ENCODE data around the gene ACTR10. TPM values are rescaled to one million over a fixed set of nuclear protein-coding genes. Genes with fewer than 3 reads are reported as not detected.

ACTR10 gene
- total and polyA plus RNA-seq, 12 donors = 49.0 to 167 (median 82.5) TPM

DNA sequence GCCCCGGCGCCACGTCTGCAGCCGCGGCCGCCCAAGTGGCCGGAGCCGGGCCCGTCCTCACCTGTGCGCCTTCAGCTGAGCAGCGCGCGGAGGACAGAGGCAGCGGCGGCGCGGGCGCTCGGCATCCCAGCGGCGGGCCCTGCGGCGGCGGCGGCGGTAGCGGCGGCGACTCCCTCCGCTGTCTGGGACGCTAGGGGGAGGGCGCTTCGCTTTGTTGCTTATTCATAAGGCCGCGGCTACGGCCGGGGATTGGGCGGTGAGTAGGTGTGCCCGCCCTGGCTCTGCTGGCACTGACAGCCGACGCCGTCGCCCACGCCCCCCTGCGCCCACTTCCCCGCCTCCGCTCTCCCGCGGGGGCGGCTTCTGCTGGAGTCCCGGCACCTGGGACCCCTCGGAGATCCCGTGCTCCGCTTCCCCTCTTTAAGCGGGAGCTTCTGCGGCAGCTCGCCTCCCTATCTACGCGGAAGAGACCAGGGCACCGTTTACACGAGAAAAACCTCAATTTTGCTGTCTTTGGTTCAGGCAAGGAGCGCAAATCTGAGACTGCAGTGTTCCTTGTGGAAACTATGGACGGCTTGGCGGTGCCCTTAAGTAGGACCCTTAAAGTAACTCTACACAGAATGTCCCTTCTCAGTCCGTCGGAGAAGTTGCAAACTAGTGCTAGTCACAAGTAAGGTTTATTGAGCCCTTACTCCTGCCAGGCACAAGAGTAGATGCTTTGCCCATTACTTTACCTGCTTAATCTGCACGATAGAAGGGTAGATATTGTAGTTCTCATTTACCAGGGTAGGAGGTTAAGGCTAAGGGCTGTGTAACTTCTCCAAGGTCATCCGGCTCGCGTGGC is 47.7 kb upstream of the ACTR10 start, which contains the start of gene ARMH4:
TSS of gene ARMH4 (minus strand) at position 200 of the 844 bp plus-strand sequence. CDS start 12,855 bp downstream, outside the sequence.
- intact Hi-C loops (cut with DNase I) = no loop called here

DNA sequence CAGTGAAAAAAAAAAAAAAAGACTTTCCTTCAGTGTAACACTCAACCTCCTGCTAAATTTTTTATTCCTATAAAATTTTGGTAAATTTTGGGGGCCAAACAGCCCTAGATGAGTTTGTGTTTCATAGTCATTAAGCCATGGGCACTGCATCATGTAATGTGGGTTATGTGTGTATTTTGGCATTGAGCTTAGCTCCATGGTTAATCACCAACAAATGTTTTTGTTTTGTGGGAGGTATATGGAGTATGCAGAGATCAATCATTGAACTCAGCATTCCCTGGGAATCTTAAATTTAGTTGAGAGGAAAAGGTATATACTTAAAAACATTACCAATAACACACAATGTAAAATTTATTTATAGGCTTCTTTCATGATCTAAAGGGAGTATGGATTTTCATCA is 39.4 kb upstream of the ACTR10 start:
- Histone ChIP-seq H3K27me3 (no peaks in the 10 kb centered on the region), H3K36me3 (replicated peaks in 1 of 2) (no peaks in the 10 kb centered on the region), H3K4me3 (no peak overlapping the region), H3K27ac (no peak overlapping the region), H3K4me1 (replicated peaks in 1 of 2) (no peaks in the 10 kb centered on the region), H3K9me3 (replicated peaks in 1 of 3) (no peaks in the 10 kb centered on the region)
- intact Hi-C loops (cut with DNase I) = loop anchor here in 1 of 2 donors (10.0 kb wide), 1 partner anchor 56 kb away; no protein-coding TSS in a partner anchor
- TF ChIP-seq, protein P1, sequence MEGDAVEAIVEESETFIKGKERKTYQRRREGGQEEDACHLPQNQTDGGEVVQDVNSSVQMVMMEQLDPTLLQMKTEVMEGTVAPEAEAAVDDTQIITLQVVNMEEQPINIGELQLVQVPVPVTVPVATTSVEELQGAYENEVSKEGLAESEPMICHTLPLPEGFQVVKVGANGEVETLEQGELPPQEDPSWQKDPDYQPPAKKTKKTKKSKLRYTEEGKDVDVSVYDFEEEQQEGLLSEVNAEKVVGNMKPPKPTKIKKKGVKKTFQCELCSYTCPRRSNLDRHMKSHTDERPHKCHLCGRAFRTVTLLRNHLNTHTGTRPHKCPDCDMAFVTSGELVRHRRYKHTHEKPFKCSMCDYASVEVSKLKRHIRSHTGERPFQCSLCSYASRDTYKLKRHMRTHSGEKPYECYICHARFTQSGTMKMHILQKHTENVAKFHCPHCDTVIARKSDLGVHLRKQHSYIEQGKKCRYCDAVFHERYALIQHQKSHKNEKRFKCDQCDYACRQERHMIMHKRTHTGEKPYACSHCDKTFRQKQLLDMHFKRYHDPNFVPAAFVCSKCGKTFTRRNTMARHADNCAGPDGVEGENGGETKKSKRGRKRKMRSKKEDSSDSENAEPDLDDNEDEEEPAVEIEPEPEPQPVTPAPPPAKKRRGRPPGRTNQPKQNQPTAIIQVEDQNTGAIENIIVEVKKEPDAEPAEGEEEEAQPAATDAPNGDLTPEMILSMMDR (IDR thresholded peaks at IDR 0.05) = no peak
- TF ChIP-seq POLR2A (IDR thresholded peaks at IDR 0.05) = no peak
- DNase-seq = no peak

More for the DNA sequence above, 47.7 kb upstream of the ACTR10 start, which contains the start of gene ARMH4:
- no peaks in the 10 kb centered on the region for H3K27me3 ChIP-seq
- H3K36me3 ChIP-seq (replicated peaks in 1 of 2) = no peaks in the 10 kb centered on the region
- H3K9me3 ChIP-seq (replicated peaks in 1 of 3) = no peaks in the 10 kb centered on the region
- H3K4me1 ChIP-seq (replicated peaks in 1 of 2) = peaks cover 7 to 8% of the 10 kb centered on the region in 2 donors
- peak within 1 kb of the TSS; percentile 36 to 99 (median 80) for H3K4me3 ChIP-seq
- TF ChIP-seq, protein P1 (IDR thresholded peaks at IDR 0.05) = peak in 2 of 6 experiments; percentile 29 to 30
- peak in 1 of 2 donors; percentile 96 for TF ChIP-seq POLR2A (IDR thresholded peaks at IDR 0.05)
- WGBS, 4 donors = 1 to 5% (median 1%) methylated on average over 12 to 70 of the region's 70 CpGs
- H3K27ac ChIP-seq = peak within 1 kb of the TSS in 3 of 5 donors; percentile 72 to 83 (median 75)
- DNase-seq = peak; percentile 85 to 92 (median 90)

DNA sequence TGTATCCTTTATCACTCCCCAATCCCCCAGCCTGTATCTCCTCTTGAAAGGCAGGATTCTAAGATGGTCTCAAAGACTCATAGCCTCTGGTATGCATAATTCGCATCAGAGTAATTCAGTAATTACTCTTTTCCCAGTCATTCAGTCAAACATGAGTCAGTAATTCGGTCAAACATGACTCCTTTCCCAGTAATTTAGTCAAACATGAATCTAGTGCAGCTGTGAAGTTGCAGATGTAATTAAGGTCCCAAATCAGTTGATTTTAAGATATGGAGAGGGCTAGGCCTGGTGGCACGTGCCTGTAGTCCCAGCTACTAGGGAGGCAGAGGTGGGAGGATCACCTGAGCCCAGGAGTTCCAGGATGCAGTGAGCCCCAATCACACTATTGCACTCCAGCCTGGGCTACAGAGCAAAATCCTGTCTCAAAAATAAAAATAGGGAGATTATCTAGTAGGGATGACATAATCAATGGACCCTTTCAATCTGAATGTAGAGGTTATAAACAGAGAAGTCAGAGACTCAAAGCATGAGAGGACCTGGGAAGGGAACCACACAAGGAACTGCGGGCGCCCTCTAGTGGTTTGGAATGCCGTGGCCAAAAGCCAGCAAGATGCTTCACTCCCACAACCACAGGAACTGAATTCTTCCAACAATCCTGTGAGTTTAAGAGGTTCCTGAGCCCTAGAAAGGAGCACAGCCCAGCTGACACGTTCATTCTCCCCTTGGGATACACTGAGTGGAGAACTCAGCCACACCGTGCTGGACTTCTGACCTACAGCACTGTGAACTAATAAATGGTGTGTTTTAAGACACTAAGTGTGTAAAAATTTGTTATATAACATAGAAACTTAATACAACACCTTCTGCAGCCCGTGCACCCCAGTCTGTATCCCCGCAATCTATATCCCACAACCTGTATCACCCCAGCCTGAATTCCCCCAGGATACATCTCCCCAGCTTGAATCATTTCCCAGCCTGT is 33.7 kb upstream of the ACTR10 start:
- Histone ChIP-seq H3K4me1 (replicated peaks in 1 of 2) (peaks cover 5 to 8% of the 10 kb centered on the region in 2 donors), H3K27ac (no peak overlapping the region), H3K4me3 (no peak overlapping the region), H3K27me3 (no peaks in the 10 kb centered on the region), H3K9me3 (replicated peaks in 1 of 3) (no peaks in the 10 kb centered on the region), H3K36me3 (replicated peaks in 1 of 2) (no peaks in the 10 kb centered on the region)
- TF ChIP-seq, protein P1 (IDR thresholded peaks at IDR 0.05) = peak; percentile 70 to 93 (median 77)
- TF ChIP-seq POLR2A (IDR thresholded peaks at IDR 0.05) = no peak
- intact Hi-C loops (cut with DNase I) = loop anchor here (5.0 to 10.0 kb wide), 2 partner anchors 59 to 61 kb away; no protein-coding TSS in a partner anchor
- peak; percentile 79 to 97 (median 92) for DNase-seq
- WGBS, 4 donors = 24 to 36% (median 32%) methylated on average over 7 to 10 of the region's 10 CpGs
